ENCODE measurements around the gene EIF4B.
A peak's percentile ranks its signal among the peaks of the same experiment; 100 is the strongest.
"Not testable (repeated sequence)": the region's sequence is repeated elsewhere in the genome, so short reads cannot be mapped to it uniquely, and the experiment has no call there.

The EIF4B gene

GRCh38 chr12:52993558-52993869 is 12.7 kb upstream of the EIF4B start:
- DNase-seq = no peak

- DNase-seq = no peak
Measured at GRCh38 chr12:53004178-53004577, 2.1 kb upstream of the EIF4B start.

- DNase-seq = no peak
Measured at GRCh38 chr12:53004582-53004981, 1.7 kb upstream of the EIF4B start.

- no peak for DNase-seq
Measured at GRCh38 chr12:53005215-53005985, 856 bp upstream of the EIF4B start.

GRCh38 chr12:53006810-53007309 is 604 bp downstream of the EIF4B start:
- peak; percentile 58 for DNase-seq

GRCh38 chr12:53007343-53007742 is 1.1 kb downstream of the EIF4B start:
- DNase-seq = no peak

- not testable (repeated sequence) for DNase-seq
Measured at GRCh38 chr12:53008760-53009159, 2.5 kb downstream of the EIF4B start.

- DNase-seq = no peak
Measured at GRCh38 chr12:53010955-53011354, 4.7 kb downstream of the EIF4B start.

GRCh38 chr12:53011889-53012288 is 5.6 kb downstream of the EIF4B start:
- DNase-seq = no peak

- DNase-seq = no peak
Measured at GRCh38 chr12:53012928-53013327, 6.7 kb downstream of the EIF4B start.

GRCh38 chr12:53014709-53015108 is 8.5 kb downstream of the EIF4B start:
- no peak for DNase-seq

- DNase-seq = no peak
Measured at GRCh38 chr12:53025250-53025649, 19.0 kb downstream of the EIF4B start.

- not testable (repeated sequence) for DNase-seq
Measured at GRCh38 chr12:53027014-53027413, 20.8 kb downstream of the EIF4B start.

- no peak for DNase-seq
Measured at GRCh38 chr12:53031616-53032015, 25.4 kb downstream of the EIF4B start.

GRCh38 chr12:53033832-53034231 is 27.6 kb downstream of the EIF4B start:
- not testable (repeated sequence) for DNase-seq

- DNase-seq = no peak
Measured at GRCh38 chr12:53034459-53034858, 28.2 kb downstream of the EIF4B start.

- no peak for DNase-seq
Measured at GRCh38 chr12:53036802-53037201, 30.5 kb downstream of the EIF4B start.

- no peak for DNase-seq
Measured at GRCh38 chr12:53039851-53040250, 33.6 kb downstream of the EIF4B start.

- DNase-seq = no peak
Measured at GRCh38 chr12:53042607-53043454, 36.6 kb downstream of the EIF4B start.

- DNase-seq = no peak
Measured at GRCh38 chr12:53044052-53044581, 37.9 kb downstream of the EIF4B start.

- DNase-seq = no peak
Measured at GRCh38 chr12:53044896-53045695, 38.8 kb downstream of the EIF4B start.

- no peak for DNase-seq
Measured at GRCh38 chr12:53045696-53046045, 39.4 kb downstream of the EIF4B start.

- no peak for DNase-seq
Measured at GRCh38 chr12:53046655-53047220, 40.5 kb downstream of the EIF4B start.

All from NCI-H2107 (cell line).